Neuron (in vitro differentiated cells): ENCODE results near the gene ELFN2.
"Not testable (repeated sequence)": the region's sequence is repeated elsewhere in the genome, so short reads cannot be mapped to it uniquely, and the experiment has no call there.

Experiments
- H2AFZ ChIP-seq: one replicate; pipeline ENCODE4 v1.6.1; 2013; ENCODE audit warnings: low read depth, mild to moderate bottlenecking, inconsistent platforms, low read length, moderate library complexity
- H3K27me3 ChIP-seq: one replicate; pipeline ENCODE4 v1.6.1; 2013; ENCODE audit warnings: low read length; ENCODE audit not compliant: insufficient read depth
- H3K36me3 ChIP-seq: one replicate; pipeline ENCODE4 v1.6.1; 2013; ENCODE audit warnings: low read length; ENCODE audit not compliant: insufficient read depth
- H3K4me1 ChIP-seq: one replicate; pipeline ENCODE4 v1.6.1; 2013; ENCODE audit warnings: low read length; ENCODE audit not compliant: insufficient read depth
- H3K4me3 ChIP-seq: 2 replicates; pipeline ENCODE4 v1.5.1; 2013; ENCODE audit warnings: mild to moderate bottlenecking, low read length, moderate library complexity
- H3K9me3 ChIP-seq: one replicate; pipeline ENCODE4 v1.6.1; 2013; ENCODE audit warnings: low read length

Gene ELFN2

DNA sequence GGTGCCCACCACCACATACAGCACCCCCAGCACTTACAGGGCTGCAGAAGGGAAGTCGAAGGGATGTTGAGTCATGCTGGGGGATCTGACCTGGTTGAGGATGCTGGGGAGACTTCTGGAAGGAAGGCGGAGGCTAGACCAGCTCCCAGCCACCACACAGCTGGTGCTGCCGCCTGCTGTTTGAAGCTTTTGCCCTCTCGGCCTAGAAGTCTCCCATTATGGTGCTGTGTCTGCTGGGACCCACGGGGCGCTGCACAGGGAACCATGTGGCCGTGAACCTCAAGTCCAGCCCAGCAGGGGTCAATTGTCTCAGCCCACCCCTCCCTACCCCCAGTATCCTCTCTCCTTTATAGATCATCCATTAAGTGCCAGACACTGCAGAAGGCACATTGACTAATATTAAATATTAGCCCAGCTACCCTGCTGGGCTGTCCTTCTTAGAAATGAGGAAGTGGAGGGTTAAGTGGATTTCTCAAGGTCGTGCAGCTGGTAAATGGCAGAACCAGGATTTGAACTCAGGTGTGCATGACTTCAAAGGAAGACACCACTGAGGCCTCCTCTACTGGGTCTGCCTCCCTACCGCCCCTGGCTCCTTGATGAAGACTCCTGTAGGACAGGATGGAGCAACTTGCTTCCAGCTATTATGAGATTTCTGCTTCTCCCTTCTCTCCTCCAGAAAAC lies 95.3 kb downstream of the ELFN2 start:
- Histone ChIP-seq H2AFZ (no peak overlapping the region), H3K4me3 (no peak overlapping the region), H3K27me3 (peaks cover 62% of the 10 kb centered on the region), H3K9me3 (no peaks in the 10 kb centered on the region), H3K4me1 (peaks cover 11% of the 10 kb centered on the region), H3K36me3 (no peaks in the 10 kb centered on the region)

DNA sequence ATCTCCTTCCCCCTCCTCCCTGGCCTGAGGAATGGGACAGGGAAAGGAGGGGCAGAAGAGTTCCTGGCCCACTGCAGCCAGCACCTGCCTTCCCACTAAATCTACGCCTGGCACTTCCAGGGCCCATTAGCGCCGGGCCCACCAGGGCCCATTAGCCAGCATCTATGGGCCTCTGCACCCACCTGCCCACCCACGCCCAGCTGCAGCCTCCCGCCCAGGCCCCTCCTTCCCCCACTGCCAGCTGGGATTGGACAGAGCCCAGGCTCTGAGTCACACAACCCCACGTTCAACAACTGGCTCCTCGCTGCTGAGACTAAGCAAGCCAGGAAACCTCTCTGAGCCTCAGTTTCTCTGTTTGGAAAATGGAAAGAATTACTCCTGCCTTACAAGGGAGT lies 96.2 kb downstream of the ELFN2 start:
- H3K27me3 ChIP-seq: peaks cover 62% of the 10 kb centered on the region
- no peaks in the 10 kb centered on the region for H3K9me3 ChIP-seq
- no peak overlapping the region for H2AFZ ChIP-seq
- H3K4me1 ChIP-seq: peaks cover 11% of the 10 kb centered on the region
- H3K36me3 ChIP-seq: no peaks in the 10 kb centered on the region
- no peak overlapping the region for H3K4me3 ChIP-seq

DNA sequence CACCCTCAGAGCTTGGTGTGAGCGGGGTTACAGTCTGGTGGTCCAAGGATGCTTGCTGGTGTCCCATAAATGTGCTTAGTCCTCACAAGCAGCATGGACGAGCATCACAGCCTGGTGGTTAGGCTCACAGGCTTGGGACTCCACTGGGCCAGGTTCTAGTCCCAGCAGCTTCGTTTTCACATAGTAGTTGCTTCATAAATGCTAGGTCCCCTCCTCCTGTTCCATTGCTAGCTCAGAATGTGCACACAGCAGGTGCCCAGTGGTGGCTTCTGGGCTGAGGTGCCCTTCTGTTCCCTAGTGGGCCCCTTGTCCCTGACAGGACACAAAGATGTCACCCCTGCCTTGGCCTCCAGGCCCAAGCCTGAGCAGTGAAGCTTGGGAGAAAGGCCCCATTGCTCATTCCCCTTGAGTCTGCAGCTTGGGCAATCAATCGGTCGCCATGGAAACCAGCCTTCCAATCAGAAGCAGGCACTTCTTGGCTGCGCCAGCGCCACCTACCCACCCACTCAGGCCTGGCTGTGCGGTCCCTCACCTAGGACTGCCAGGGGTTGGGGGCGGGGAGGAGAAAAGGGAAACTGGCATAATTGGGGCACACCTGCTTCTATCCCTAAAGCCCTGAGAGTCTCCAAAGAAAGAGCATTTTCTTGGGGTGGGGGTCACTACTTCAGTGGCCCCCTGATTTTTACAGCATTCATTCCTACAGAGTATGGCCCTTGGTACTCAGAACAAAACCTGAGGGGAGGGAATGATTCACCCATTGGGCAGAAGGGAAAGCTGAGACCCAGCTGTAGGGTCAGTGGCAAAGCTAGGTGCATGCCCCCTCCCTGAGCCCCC lies 96.9 kb downstream of the ELFN2 start:
- no peaks in the 10 kb centered on the region for H3K9me3 ChIP-seq
- peaks cover 11% of the 10 kb centered on the region for H3K4me1 ChIP-seq
- H3K36me3 ChIP-seq: no peaks in the 10 kb centered on the region
- peaks cover 58% of the 10 kb centered on the region for H3K27me3 ChIP-seq
- no peak overlapping the region for H2AFZ ChIP-seq
- H3K4me3 ChIP-seq: no peak overlapping the region

DNA sequence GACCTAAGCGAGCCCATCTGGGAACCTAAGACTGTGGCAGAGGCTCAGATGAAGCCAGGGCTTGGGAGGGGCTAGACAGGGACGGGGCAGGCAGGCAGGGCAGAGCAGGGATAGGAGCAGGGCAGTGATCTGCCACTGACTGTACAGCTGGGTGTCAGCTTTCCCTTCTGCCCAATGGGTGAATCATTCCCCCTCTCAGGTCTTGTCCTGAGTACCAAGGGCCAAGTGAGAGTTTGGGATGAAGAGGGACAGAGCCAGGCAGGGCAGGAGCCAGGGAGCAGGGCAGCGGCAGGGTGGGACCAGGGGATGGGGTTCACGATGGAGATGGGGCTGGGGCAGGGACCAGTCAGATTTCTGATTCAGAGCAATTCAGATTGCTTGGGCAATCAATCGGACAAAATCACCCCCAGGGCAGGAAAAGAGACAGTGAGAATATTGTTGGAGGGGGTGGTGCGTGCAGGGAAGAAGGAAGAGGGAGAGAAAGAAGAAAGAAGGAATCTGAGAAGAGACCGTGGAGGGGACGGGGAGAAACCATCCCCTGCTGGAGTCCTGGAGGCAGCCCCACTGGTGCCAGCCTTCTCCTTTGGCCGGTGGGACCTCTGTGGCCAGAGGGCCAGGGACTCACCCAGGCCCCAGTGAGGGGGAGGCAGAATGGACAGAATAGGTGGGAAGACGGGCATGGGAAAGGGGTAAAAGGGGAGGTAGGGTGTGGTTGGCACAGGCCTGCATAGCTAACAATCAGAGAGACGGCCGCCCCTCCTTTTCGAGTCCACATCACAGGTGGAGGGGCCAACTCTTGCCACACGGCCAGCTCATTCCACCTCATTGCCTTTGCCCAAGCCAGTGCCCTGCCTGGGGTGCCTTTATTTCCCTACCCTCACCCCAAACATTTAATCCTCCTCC lies 97.8 kb downstream of the ELFN2 start:
- H3K4me1 ChIP-seq: peaks cover 13% of the 10 kb centered on the region
- no peaks in the 10 kb centered on the region for H3K9me3 ChIP-seq
- H3K27me3 ChIP-seq: peaks cover 56% of the 10 kb centered on the region
- no peaks in the 10 kb centered on the region for H3K36me3 ChIP-seq
- H2AFZ ChIP-seq: no peak overlapping the region
- H3K4me3 ChIP-seq: no peak overlapping the region

DNA sequence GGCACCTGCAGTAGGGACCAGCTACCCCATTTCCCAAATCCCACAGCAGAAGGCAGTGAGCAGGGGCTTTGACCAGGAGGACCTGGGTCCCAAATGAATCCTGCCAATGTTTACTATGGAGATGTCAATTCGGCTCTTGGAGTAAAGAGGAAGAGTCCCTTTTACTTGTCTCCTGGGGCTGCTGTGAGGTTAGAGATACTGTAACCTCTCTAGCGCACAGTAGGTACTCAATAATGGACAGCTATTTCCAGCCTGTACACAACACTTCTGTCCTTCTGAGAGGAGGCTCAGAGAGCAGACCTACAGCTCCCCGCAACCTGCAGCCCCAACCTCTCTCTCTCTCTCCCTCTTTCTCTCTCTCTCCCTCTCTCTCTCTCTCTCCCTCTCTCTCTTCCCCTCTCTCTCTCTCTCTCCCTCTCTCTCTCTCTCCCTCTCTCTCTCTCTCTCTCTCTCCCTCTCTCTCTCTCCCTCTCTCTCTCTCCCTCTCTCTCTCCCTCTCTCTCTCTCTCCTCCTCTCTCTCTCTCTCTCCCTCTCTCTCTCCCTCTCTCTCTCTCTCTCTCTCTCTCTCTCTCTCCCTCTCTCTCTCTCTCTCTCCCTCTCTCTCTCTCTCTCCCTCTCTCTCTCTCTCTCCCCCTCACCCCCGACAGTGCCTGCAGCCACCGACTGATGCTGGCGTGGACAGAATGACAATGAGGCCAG lies 98.6 kb downstream of the ELFN2 start:
- not testable (repeated sequence) for H3K4me3 ChIP-seq, H3K9me3 ChIP-seq, H3K36me3 ChIP-seq, H2AFZ ChIP-seq
- H3K27me3 ChIP-seq: peaks cover 56% of the 10 kb centered on the region
- peaks cover 14% of the 10 kb centered on the region for H3K4me1 ChIP-seq

DNA sequence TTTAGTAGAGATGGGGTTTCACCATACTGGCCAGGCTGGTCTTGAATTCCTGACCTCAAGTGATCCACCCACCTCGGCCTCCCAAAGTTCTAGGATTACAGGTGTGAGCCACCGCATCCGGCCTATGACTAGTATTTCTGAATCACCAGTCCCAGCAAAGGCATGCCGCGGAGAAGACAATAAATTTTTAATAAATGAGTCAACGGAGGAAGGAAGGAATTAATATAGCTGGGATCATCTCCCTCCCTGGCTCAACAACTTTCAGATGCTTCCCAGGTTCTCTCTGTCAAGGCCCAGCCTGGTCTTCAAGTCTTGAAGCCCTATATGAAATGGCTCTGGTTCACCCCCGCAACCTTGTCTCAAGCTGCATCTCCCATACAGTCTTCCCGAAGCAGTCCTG lies 99.3 kb downstream of the ELFN2 start:
- Histone ChIP-seq H3K9me3 (no peaks in the 10 kb centered on the region), H3K27me3 (peaks cover 59% of the 10 kb centered on the region), H2AFZ (no peak overlapping the region), H3K4me3 (no peak overlapping the region), H3K36me3 (no peaks in the 10 kb centered on the region), H3K4me1 (peaks cover 14% of the 10 kb centered on the region)

DNA sequence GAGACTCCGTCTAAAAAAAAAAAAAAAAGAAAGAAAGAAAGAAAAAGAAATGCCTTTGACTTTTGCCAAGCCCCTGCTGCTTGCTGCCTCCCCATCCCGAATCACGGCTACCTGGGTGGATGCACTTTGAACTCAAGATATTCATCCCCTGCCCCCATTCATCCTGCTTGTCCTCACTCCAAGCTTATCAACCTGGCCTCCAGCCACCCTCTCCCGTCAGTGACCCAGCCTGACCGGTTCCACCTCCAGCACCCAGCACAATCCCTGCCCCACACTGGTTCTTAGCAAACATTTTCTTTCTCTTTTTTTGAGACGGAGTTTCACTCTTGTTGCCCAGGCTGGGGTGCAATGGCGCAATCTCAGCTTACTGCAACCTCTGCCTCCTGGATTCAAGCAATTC lies 100.6 kb downstream of the ELFN2 start:
- Histone ChIP-seq H3K36me3 (no peaks in the 10 kb centered on the region), H2AFZ (no peak overlapping the region), H3K9me3 (no peaks in the 10 kb centered on the region), H3K4me1 (peaks cover 14% of the 10 kb centered on the region), H3K27me3 (peaks cover 57% of the 10 kb centered on the region), H3K4me3 (no peak overlapping the region)

DNA sequence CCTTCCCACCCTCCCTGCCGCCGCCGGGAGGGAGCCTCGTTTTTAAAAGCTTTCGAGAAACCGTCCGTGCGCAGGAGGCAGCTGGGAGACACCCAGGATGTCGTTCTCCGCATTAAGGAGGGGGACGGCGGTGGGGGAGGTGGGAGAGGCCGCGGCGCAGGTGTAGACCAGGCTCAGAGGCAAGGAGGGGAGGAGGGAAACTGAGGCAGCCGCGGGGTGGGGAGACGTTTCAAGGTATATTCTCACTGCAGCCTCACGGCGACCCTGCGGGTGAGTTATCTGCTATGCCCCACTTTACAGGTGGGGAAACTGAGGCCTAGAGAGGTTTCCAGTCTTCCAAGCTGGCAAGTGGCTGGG lies 102.3 kb downstream of the ELFN2 start:
- peaks cover 61% of the 10 kb centered on the region for H3K27me3 ChIP-seq
- H3K36me3 ChIP-seq: no peaks in the 10 kb centered on the region
- H2AFZ ChIP-seq: no peak overlapping the region
- H3K4me3 ChIP-seq: no peak overlapping the region
- H3K9me3 ChIP-seq: no peaks in the 10 kb centered on the region
- H3K4me1 ChIP-seq: peaks cover 10% of the 10 kb centered on the region

DNA sequence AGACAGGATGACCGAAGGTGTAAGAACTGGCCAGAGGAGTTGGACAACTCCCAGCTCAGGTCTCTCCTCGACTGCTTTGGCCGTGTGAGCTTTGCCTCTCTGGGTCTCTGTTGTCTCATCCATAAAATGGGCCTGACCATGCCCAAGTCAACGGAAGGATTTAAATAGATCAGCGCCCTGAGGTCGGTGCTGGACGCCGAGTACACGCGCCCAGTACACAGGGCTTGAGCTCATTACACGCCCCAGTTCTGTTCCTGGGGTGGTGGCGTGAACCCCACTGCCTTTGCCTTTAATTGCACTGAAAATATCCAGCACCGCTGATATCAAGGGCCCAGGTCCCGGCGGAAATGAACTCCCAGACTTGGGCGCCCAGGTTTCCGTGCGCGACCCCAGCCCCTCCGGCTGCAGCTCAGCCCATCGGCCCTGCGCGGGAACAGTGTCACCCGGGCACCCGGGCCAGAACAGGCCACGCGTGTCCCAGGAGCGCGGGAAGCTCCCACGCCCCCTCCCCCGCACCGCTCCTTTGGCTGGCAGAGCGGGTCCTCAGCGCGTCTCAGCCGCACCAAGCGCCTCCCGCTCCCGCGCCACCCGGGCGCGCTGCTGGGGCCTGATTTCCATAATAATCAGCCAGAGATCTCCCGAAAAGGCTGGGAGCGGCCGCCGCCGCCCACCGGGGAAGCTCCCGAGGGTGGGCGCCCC lies 102.8 kb downstream of the ELFN2 start:
- Histone ChIP-seq H3K9me3 (no peaks in the 10 kb centered on the region), H3K4me1 (peaks cover 7% of the 10 kb centered on the region), H3K4me3 (no peak overlapping the region), H3K36me3 (no peaks in the 10 kb centered on the region), H3K27me3 (peaks cover 67% of the 10 kb centered on the region), H2AFZ (no peak overlapping the region)

DNA sequence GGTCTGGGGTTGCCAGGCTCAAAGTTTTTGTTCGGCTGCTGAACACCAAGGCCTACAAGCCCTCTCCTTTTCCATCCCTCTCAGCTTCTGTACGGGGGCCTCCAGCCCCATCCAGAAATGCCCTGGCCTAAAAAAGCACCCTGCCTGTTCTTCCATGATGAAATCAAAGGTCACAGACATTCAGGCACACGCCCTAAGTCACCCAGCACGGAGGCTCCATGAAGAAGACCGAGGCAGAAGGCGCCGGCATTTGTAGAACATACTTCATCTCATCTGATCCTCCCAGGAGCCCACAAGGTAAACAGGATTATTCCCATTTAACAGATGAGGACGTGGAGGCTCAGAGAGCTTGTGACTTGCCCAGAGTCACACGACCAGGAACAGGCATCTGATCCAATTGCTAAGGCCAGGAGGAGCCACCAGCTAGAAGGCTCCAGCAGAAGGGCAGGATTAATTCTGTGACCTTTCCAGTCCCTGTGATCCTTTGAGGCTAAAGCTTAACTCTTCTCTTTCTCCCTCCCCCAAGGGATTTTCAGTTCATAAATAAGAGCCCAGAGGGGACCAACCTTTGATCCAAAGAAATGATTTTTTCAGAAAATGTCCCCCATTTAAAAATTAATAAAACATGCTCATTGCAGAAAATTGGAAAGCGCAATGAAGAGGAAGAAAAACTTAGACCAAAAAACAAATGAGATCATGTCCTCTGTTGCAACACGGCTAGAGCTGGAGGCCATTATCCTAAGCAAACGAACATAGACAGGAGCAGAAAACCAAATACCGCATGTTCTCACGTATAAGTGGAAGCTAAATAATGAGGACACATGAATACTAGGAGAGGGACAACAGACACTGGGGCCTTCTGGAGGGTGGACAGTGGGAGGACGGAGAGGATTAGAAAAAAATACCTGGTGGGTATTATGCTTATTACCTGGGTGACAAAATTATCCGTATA lies 106.3 kb downstream of the ELFN2 start:
- Histone ChIP-seq H3K4me1 (peaks cover 3% of the 10 kb centered on the region), H3K36me3 (no peaks in the 10 kb centered on the region), H3K27me3 (peaks cover 68% of the 10 kb centered on the region), H3K9me3 (no peaks in the 10 kb centered on the region), H2AFZ (no peak overlapping the region), H3K4me3 (no peak overlapping the region)

DNA sequence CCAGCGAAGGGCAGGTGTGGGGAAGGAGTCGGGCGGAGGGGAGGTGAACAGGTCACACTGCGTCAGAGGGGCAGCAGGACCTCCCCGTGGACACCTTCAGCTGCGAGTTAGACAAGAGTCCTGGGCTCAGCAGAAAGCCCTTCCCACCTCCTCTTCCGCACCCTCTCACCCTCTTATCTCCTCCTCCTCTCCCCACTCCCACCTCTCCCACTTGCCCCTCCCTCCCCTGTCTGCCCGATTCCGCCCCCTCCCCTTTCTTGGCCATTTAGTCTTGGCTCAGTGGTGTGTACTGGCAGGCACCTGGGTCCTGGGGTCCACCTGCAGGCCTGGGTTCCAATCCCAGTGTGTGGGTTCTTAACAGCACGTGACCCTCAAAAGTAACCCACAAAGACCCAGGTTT lies 107.8 kb downstream of the ELFN2 start:
- H3K4me3 ChIP-seq: no peak overlapping the region
- H3K27me3 ChIP-seq: peaks cover 59% of the 10 kb centered on the region
- H3K4me1 ChIP-seq: peaks cover under 1% of the 10 kb centered on the region
- no peak overlapping the region for H2AFZ ChIP-seq
- H3K36me3 ChIP-seq: no peaks in the 10 kb centered on the region
- H3K9me3 ChIP-seq: no peaks in the 10 kb centered on the region
